Neural cell (in vitro differentiated cells): ENCODE measurements around the gene GGT6.

ENCODE experiments used
- CTCF ChIP-seq: fragments of 450-650 bp; IDR thresholded peaks from 2 replicates; pipeline ENCODE4 v1.5.1; 2014; ENCODE audit warnings: antibody characterized with exemption, mild to moderate bottlenecking, moderate library complexity; ENCODE audit not compliant: poor library complexity, severe bottlenecking
- EP300 ChIP-seq: fragments of 450-650 bp; conservative IDR thresholded peaks from 2 replicates; pipeline ENCODE4 v1.6.1; 2014; ENCODE audit warnings: antibody characterized with exemption, mild to moderate bottlenecking, moderate library complexity; ENCODE audit not compliant: poor library complexity, severe bottlenecking
- EZH2 ChIP-seq: fragments of 200-600, 300-800 bp; shearing (Covaris generic), sonication (generic); IDR thresholded peaks from 2 replicates; pipeline ENCODE4 v1.6.1; 2014; ENCODE audit warnings: antibody characterized with exemption, low read length, borderline replicate concordance, mild to moderate bottlenecking; ENCODE audit not compliant: insufficient read depth, poor library complexity, severe bottlenecking
- MXI1 ChIP-seq: fragments of 450-650 bp; conservative IDR thresholded peaks from 2 replicates; pipeline ENCODE4 v1.6.1; 2014; ENCODE audit warnings: antibody characterized with exemption, mild to moderate bottlenecking; ENCODE audit not compliant: poor library complexity, severe bottlenecking
- POLR2AphosphoS5 ChIP-seq: IDR thresholded peaks from 2 replicates; pipeline ENCODE4 v1.6.1; 2012
- RAD21 ChIP-seq: fragments of 450-650 bp; conservative IDR thresholded peaks from 2 replicates; pipeline ENCODE4 v1.6.1; 2014; ENCODE audit warnings: antibody characterized with exemption, mild to moderate bottlenecking, moderate library complexity
- SMC3 ChIP-seq: fragments of 450-650 bp; conservative IDR thresholded peaks from 2 replicates; pipeline ENCODE4 v1.6.1; 2014; ENCODE audit warnings: antibody characterized with exemption, mild to moderate bottlenecking, moderate library complexity; ENCODE audit not compliant: poor library complexity
- TAF1 ChIP-seq: IDR thresholded peaks from 2 replicates; pipeline ENCODE4 v1.6.1; 2012; ENCODE audit warnings: low read depth
- TF ChIP-seq, protein P1 (sequence below): IDR thresholded peaks from 2 replicates; pipeline ENCODE4 v1.6.1; 2012; ENCODE audit warnings: borderline replicate concordance

- TF ChIP-seq EP300 (no peak), CTCF (no peak), TAF1 (no peak), POLR2AphosphoS5 (no peak), RAD21 (no peak), SMC3 (no peak), EZH2 (no peak), MXI1 (no peak)
- TF ChIP-seq, protein P1, sequence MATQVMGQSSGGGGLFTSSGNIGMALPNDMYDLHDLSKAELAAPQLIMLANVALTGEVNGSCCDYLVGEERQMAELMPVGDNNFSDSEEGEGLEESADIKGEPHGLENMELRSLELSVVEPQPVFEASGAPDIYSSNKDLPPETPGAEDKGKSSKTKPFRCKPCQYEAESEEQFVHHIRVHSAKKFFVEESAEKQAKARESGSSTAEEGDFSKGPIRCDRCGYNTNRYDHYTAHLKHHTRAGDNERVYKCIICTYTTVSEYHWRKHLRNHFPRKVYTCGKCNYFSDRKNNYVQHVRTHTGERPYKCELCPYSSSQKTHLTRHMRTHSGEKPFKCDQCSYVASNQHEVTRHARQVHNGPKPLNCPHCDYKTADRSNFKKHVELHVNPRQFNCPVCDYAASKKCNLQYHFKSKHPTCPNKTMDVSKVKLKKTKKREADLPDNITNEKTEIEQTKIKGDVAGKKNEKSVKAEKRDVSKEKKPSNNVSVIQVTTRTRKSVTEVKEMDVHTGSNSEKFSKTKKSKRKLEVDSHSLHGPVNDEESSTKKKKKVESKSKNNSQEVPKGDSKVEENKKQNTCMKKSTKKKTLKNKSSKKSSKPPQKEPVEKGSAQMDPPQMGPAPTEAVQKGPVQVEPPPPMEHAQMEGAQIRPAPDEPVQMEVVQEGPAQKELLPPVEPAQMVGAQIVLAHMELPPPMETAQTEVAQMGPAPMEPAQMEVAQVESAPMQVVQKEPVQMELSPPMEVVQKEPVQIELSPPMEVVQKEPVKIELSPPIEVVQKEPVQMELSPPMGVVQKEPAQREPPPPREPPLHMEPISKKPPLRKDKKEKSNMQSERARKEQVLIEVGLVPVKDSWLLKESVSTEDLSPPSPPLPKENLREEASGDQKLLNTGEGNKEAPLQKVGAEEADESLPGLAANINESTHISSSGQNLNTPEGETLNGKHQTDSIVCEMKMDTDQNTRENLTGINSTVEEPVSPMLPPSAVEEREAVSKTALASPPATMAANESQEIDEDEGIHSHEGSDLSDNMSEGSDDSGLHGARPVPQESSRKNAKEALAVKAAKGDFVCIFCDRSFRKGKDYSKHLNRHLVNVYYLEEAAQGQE = no peak
Observed at GRCh38 chr17:4531988-4532736, 28.2 kb downstream of the GGT6 start.
